K562 treated with DMSO at 1 percent for 48 hours (cell line): ENCODE results near the gene NPR2. TPM values are rescaled to one million over a fixed set of nuclear protein-coding genes. Genes with fewer than 3 reads are reported as not detected.

Experiments used
- total RNA-seq: library from RNA; unstranded; fragments of 300-600 nt; gene quantifications from 2 replicates; pipeline ENCODE4 v1.2.3, GENCODE V29; 2022; ENCODE audit warnings: low replicate concordance; ENCODE audit errors: extremely low read depth

The NPR2 gene
- not detected in 2 replicates for total RNA-seq

DNA sequence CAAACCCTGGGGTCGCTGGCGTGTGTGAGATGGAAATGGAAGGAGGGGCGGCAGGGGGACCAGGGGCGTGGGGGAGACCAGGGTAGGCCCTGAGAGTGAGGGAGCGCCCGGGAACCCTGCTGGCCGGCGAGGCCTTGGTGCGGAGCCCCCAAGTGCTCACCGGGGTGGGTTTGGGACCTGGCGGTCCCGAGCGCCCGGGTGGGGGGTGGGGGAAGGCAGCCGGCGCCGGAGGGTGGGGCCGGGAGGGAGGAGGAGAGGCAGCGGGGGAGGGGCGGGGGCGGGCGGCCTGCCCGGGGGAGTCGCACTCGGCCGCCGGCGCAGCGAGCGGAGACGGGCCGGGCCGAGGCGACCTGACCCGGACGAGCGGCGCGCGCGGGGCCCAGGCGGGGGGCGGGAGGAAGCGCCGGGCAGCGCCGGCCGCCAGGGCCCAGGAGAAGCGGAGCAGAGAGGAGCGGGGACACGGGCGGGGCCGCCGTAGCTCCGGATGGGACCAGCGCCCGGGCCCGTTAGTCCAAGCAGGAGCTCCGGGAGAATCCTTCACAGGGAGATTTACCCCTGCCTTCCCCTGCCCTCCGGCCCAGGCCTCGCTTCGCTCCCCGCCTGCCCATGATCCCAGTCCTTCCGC, at the start of gene NPR2:
Gene NPR2, plus strand, starts transcription at position 295 of the 625 bp plus-strand sequence. CDS start 818 bp downstream, outside the sequence.

DNA sequence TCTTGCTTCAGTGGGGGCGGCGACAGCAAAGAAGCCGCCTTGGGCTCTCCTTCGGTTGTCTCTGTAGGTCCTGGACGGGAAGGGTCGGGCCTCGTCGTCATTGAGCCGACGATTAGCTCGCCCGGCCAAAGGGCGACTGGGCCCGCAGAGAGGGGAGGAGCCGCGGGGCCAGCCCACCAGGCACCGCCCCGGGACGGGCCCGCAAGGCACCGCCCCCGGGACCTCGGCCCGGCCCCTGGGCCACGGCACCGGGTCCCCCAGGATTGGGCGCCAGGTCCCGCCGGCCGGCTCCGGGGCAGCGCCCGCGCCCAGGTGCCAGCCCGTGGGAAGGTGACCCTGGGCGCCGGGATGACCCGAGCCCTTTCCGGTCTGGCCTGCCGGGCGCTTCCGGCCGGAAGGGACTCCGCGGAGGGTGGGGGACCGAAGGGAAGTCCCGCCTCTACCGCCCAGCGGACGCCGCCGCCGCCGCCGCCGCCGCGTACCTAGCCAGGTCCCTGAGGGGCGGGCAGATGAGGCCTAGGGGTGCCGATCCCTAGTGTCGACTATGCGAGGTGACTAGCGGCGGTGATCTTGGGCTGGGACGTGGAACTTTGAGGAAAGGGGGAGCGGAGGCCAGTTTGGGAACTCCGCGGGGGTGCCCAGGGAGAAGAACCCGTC, 42.4 kb upstream of the NPR2 start, which contains the start of the genes GBA2 and RGP1:
Gene GBA2, minus strand, starts transcription at position 371 of the 657 bp plus-strand sequence. CDS start 524 bp downstream, outside the sequence.
Gene RGP1, plus strand, starts transcription at position 430 of the 657 bp plus-strand sequence. CDS start 469 bp downstream, outside the sequence.

DNA sequence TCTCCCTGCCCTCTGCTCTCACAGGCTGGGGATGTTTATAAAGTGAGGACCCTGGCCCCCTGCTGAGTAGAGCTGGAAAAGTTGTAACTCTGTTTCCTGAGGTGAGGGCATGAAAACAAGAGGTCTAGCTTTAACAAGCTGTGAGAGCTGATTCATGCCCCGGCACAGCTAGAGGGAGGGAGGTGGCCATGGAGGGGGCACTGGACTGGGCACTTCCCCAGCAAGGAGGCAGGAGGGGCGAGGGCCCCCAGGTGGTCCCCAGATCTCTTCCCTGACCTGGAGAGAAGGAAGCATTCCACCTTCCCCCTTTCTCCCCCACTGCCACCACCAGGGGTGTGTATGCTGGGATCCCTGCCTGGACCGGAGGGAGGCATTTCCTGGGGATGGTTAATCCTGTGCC, 37.1 kb upstream of the NPR2 start, which contains the start of gene MSMP:
Gene MSMP, minus strand, starts transcription at position 13 of the 400 bp plus-strand sequence. CDS start 147 bp downstream, outside the sequence.

DNA sequence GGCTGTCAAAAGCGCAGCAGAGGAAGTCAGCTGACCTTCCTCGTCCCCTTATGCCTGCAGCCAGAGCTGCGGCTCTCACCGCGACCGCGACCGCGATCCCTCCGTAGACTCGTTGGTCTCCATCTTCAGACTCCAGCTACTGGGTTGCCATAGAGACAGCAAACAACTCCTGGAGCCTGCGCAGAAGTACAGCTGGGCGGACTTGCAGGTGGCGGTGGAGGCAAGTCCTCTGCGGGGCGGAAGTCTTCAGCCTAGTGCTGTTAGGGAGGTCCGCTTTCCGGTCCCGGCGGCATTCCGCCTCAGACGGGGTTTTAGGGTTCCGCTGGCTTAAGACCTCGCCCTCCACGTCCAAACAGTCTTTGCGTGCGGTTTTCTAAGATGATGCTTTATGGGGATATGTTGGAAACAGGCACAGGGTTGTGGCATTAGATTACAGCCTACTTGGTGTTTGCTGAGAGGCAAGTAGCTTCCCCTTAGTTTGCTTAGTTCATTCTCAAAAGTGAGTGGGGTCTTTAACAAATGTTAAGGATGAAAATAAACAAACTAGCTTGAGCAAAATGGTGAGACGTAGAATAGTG, 20.7 kb downstream of the NPR2 start, which contains the start of gene SPAG8:
Gene SPAG8, minus strand, starts transcription at position 238 of the 578 bp plus-strand sequence. Its CDS starts 115 bp downstream, at position 123.

DNA sequence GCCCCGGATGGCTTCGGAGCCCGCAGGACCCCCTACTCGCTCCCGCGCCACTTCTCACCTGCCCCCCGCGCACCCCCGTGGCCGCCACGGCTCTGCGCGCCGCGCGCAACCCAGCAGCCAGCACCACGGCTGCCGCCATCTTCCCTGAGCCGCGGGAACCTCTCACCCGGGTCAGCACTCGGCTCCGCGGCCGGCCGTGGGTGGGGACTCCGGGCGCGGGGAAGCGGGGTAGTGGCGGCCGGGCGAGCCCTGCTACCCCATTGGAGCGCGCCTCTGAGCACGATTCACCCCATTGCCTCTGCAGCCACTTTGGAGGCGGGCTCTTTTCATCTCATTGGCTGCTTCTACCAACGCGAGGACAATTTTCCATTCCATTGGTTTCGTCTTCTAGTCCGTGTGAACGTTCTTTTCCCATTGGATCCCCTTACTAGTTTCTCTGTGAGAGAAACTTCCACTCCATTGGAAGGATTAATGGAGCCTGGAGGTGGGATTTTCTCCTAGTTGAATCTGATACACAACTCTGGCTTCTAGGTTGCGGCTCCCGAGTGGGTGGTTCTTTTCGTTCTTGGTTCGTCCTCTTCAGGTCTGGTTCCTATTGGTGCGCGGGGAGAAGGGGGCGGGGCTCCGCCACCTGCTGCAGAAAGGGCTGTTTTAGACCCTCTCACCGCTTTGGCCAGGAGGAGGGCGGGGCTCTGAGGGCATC, 23.6 kb downstream of the NPR2 start, which contains the start of gene HINT2:
Gene HINT2, minus strand, starts transcription at position 202 of the 703 bp plus-strand sequence. Its CDS starts 63 bp downstream, at position 139.

DNA sequence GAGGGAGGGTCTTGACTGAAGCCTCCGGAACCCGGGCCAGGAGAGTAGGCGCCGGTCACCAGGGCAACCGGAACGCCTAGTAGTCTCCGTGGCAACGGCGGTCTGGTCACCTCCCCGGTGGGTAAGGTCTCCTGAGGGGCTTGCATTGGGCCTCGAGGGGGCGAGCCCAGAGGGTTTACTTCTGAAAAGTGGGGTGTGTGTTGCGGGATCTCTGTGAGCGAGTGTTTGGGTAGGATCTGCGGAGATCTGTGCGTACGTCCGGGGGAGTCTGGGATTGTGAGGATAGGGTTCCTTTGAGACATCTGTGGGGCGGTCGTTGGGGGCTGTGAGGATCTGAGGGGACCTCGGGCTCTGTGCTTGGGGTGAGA, 37.3 kb downstream of the NPR2 start, which contains the start of gene FAM221B:
Gene FAM221B, minus strand, starts transcription at position 17 of the 368 bp plus-strand sequence. CDS start 2,571 bp downstream, outside the sequence.

DNA sequence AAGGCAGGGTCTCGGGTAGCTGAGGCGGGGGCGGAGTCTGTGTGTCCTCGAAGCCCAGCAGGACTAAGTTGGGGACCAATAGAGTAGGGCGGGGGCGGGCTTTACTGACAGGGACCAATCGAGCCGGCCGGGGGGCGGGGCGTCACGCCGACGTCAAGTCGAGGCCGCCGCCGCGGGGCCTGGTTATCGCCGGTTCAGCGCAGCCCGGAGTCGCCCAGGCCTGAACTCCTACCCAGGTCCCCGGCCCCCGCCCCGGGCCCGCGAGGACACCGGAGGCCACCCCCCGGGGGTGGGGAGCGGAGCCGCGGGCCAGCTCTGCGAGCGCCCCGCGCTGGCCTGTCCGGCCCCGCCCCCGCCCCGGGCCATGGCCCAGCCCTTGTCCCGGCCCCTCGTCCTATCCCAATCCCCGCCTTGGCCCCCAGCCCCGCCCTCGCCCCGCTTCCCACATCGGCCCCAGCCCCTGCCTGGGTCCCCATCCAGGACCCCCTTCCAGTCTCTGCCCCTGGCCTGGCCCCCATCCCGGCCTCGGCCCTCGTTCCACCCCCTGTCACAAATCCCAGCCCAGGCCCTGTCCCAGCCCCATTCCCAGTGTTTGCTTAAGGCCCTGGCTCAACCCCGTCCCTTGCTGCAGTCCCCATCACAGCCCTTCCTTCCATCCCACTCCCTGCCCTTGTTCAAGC, 37.8 kb downstream of the NPR2 start, which contains the start of gene TMEM8B:
Gene TMEM8B, plus strand, starts transcription at position 145 of the 680 bp plus-strand sequence. Its CDS starts 220 bp downstream, at position 365.

Other genes starting within 250 kb of the NPR2 start
- gene TESK1, start 186.3 kb upstream of the NPR2 start, total RNA-seq, result not detected in 2 replicates
- not detected in 2 replicates for gene CD72, start 173.2 kb upstream of the NPR2 start, total RNA-seq
- not detected in 2 replicates for gene SIT1, start 140.7 kb upstream of the NPR2 start, total RNA-seq
- gene RMRP, start 133.6 kb upstream of the NPR2 start, total RNA-seq, result not detected in 2 replicates
- gene CCDC107, start 133.3 kb upstream of the NPR2 start, total RNA-seq, result not detected in 2 replicates
- gene ARHGEF39, start 126.4 kb upstream of the NPR2 start, total RNA-seq, result not detected in 2 replicates
- not detected in 2 replicates for gene CA9, start 117.7 kb upstream of the NPR2 start, total RNA-seq
- gene TPM2, start 101.7 kb upstream of the NPR2 start, total RNA-seq, result not detected in 2 replicates
- 65.0 and 713 TPM in 2 replicates for gene TLN1, start 59.4 kb upstream of the NPR2 start, total RNA-seq
- gene CREB3, start 58.9 kb upstream of the NPR2 start, total RNA-seq, result not detected in 2 replicates
- gene GBA2, start 42.4 kb upstream of the NPR2 start, total RNA-seq, result not detected in 2 replicates
- not detected in 2 replicates for gene RGP1, start 42.3 kb upstream of the NPR2 start, total RNA-seq
- not detected in 2 replicates for gene MSMP, start 37.3 kb upstream of the NPR2 start, total RNA-seq
- not detected in 2 replicates for gene SPAG8, start 20.7 kb downstream of the NPR2 start, total RNA-seq
- gene HINT2, start 23.5 kb downstream of the NPR2 start, total RNA-seq, result not detected in 2 replicates
- not detected in 2 replicates for gene FAM221B, start 37.1 kb downstream of the NPR2 start, total RNA-seq
- gene TMEM8B, start 37.6 kb downstream of the NPR2 start, total RNA-seq, result not detected in 2 replicates
- not detected in 2 replicates for gene OR13J1, start 78.8 kb downstream of the NPR2 start, total RNA-seq
- not detected in 2 replicates for gene HRCT1, start 114.6 kb downstream of the NPR2 start, total RNA-seq
- gene SPAAR, start 117.9 kb downstream of the NPR2 start, total RNA-seq, result not detected in 2 replicates
- gene OR2S2, start 166.6 kb downstream of the NPR2 start, total RNA-seq, result not detected in 2 replicates
- gene RECK, start 245.3 kb downstream of the NPR2 start, total RNA-seq, result not detected in 2 replicates